ENCODE measurements around the gene CRYGB. TPM values are rescaled to one million over a fixed set of nuclear protein-coding genes. Genes with fewer than 3 reads are reported as not detected.

The CRYGB gene
- total RNA-seq, 1 experiment from 2014 or later, result not detected

DNA sequence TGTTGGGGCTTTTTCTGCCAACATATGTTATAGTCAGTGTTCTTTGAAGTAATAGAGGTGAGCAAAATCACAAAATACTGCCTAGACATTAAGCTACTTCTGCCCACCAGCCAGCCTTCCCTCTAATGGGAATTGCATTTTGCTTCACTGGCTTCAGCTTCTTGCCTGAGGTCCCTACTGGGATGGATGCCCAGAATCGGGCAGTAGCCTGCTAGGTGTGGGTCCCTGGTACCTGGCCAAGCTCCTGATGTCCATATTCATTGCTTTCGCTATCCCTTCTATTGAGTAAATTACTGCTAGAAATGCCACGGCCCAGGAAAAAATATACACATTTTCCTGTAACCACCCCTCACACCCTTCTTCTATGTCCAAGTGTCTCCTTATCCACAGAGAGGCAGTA lies 48.6 kb downstream of the CRYGB start:
- Histone ChIP-seq H3K79me2 (ENCODE audit: insufficient read depth, low read length) (no peaks in the 10 kb centered on the region), H3K9me3 (ENCODE audit: control insufficient read depth in 1 of 2, insufficient read depth in 1 of 2, low read depth in 1 of 2, low read length in 2 of 2) (no peaks in the 10 kb centered on the region), H3K27me3 (ENCODE audit: insufficient read depth, low read length) (no peaks in the 10 kb centered on the region), H2AFZ (ENCODE audit: low read depth, low read length, poor library complexity, severe bottlenecking) (no peak overlapping the region), H3K4me1 (ENCODE audit: control insufficient read depth in 1 of 2, insufficient read depth in 2 of 2, low read length in 2 of 2) (peaks cover 0 to 5% of the 10 kb centered on the region in 2 experiments; a peak in 1 of 4 replicates), H3K9ac (ENCODE audit: low read length) (no peak overlapping the region), H4K20me1 (ENCODE audit: insufficient read depth) (no peaks in the 10 kb centered on the region), H3K4me2 (ENCODE audit: low read length) (no peak overlapping the region), H3K4me3 (replicated peaks in 1 of 2; ENCODE audit: low read depth in 1 of 2, low read length in 2 of 2) (no peak overlapping the region), H3K9me2 (ENCODE audit: insufficient read depth) (no peaks in the 10 kb centered on the region), H3K27ac (ENCODE audit: low read depth, low read length) (no peak overlapping the region), H3K36me3 (ENCODE audit: control insufficient read depth in 1 of 2, insufficient read depth in 2 of 2, low read length in 2 of 2) (no peaks in the 10 kb centered on the region)
- DNase-seq (ENCODE audit: low read depth, low spot score) (no peak), ATAC-seq (no peak)
- intact Hi-C loops (cut with micrococcal nuclease), result no loop called here
- ChIA-PET POLR2A (no interaction called here), RAD21 (ENCODE audit: low non-redundant PET in 1 of 2, low total read pairs in 2 of 2, uncharacterized antibody in 2 of 2, unreplicated experiment in 2 of 2) (no interaction called here), CTCF (no interaction called here)
- BruUV-seq (replicated peaks), result no TSS peak
- no peak for TF ChIP-seq RAD21 (IDR thresholded peaks at IDR 0.05; ENCODE audit: low read depth)
- TF ChIP-seq SIN3A (IDR thresholded peaks at IDR 0.05; ENCODE audit: low read depth), result no peak
- no peak for TF ChIP-seq POLR2AphosphoS5 (IDR thresholded peaks at IDR 0.05; ENCODE audit: low read depth, low read length)
- TF ChIP-seq, protein P1, sequence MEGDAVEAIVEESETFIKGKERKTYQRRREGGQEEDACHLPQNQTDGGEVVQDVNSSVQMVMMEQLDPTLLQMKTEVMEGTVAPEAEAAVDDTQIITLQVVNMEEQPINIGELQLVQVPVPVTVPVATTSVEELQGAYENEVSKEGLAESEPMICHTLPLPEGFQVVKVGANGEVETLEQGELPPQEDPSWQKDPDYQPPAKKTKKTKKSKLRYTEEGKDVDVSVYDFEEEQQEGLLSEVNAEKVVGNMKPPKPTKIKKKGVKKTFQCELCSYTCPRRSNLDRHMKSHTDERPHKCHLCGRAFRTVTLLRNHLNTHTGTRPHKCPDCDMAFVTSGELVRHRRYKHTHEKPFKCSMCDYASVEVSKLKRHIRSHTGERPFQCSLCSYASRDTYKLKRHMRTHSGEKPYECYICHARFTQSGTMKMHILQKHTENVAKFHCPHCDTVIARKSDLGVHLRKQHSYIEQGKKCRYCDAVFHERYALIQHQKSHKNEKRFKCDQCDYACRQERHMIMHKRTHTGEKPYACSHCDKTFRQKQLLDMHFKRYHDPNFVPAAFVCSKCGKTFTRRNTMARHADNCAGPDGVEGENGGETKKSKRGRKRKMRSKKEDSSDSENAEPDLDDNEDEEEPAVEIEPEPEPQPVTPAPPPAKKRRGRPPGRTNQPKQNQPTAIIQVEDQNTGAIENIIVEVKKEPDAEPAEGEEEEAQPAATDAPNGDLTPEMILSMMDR (IDR thresholded peaks at IDR 0.05 in 2 of 3, conservative IDR thresholded peaks at IDR 0.05 in 1 of 3; ENCODE audit: borderline replicate concordance in 1 of 3, insufficient read depth in 1 of 3, low read depth in 2 of 3, low read length in 2 of 3), result no peak
- TF ChIP-seq, protein P2, sequence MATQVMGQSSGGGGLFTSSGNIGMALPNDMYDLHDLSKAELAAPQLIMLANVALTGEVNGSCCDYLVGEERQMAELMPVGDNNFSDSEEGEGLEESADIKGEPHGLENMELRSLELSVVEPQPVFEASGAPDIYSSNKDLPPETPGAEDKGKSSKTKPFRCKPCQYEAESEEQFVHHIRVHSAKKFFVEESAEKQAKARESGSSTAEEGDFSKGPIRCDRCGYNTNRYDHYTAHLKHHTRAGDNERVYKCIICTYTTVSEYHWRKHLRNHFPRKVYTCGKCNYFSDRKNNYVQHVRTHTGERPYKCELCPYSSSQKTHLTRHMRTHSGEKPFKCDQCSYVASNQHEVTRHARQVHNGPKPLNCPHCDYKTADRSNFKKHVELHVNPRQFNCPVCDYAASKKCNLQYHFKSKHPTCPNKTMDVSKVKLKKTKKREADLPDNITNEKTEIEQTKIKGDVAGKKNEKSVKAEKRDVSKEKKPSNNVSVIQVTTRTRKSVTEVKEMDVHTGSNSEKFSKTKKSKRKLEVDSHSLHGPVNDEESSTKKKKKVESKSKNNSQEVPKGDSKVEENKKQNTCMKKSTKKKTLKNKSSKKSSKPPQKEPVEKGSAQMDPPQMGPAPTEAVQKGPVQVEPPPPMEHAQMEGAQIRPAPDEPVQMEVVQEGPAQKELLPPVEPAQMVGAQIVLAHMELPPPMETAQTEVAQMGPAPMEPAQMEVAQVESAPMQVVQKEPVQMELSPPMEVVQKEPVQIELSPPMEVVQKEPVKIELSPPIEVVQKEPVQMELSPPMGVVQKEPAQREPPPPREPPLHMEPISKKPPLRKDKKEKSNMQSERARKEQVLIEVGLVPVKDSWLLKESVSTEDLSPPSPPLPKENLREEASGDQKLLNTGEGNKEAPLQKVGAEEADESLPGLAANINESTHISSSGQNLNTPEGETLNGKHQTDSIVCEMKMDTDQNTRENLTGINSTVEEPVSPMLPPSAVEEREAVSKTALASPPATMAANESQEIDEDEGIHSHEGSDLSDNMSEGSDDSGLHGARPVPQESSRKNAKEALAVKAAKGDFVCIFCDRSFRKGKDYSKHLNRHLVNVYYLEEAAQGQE (IDR thresholded peaks at IDR 0.05; ENCODE audit: low read depth), result no peak
- TF ChIP-seq ZFX (IDR thresholded peaks at IDR 0.05), result no peak
